ENCODE results near the gene TSPEAR. TPM values are rescaled to one million over a fixed set of nuclear protein-coding genes. Genes with fewer than 3 reads are reported as not detected.
"Not testable (repeated sequence)": the region's sequence is repeated elsewhere in the genome, so short reads cannot be mapped to it uniquely, and the experiment has no call there.

TSPEAR gene
- polyA plus RNA-seq, 12 donors: 0.05 to 9.3 (median 0.18) TPM; not detected in 3

DNA sequence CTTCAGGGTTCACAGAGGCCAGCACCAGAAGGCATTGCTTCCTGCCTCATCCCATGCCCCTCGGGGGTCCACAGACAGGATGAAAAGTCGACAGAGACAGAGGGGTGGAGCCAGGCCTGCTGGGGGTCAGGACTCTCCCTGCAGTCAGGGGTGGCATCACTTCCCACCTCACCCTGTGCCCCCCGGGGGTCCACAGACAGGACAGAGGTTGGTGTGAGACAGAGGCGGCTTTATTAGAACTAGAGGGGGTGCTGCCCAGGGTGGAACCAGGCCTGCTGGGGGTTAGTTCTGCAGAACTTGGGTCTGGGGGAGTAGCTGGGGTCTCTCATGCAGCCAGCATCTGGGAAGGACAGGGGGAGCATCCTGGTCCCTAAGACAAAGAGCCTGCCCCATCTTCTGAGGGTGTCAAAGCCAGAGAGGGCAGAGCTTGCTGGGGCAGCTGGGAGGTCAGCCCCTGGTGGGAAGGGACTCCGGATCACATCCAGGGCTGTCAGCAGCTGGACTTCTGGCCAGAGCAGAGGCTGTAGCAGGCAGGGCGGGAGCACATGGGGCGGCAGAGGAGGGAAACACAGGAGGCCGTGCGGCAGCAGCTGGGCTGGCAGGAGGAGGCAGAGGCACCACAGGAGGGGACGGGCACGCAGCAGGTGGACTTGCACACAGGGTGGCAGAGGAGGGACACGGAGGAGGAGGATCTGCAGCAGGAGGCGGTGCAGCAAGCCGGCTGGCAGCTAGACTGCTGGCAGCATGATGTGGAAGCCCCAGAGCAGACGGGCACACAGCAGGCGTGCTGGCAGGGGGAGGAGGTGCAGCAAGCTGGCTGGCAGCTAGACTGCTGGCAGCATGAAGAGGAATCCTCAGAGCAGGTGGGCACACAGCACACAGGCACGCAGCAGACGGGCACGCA lies 120.2 kb downstream of the TSPEAR start:
- DNase-seq: not testable (repeated sequence)

DNA sequence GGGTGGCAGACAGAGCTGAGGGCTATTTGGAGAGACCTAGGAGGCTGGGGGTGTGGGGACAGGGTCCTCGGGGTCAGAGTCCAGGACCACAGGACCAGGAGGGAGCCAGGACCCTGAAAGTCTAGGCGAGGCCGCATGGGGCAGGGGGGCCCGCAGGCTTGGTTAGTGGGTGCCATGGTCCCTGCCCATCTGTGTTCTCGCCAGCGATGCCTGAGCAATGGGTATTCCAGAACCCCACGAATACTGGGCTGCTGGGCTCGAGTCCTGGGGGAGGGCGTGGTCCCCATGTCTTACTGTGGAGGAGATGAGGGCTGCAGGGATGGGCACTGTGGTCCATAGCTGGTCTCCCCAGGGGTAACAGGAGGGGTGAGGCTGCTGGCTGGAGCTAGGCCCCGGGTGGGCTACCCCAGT lies 121.1 kb downstream of the TSPEAR start:
- DNase-seq: no peak

DNA sequence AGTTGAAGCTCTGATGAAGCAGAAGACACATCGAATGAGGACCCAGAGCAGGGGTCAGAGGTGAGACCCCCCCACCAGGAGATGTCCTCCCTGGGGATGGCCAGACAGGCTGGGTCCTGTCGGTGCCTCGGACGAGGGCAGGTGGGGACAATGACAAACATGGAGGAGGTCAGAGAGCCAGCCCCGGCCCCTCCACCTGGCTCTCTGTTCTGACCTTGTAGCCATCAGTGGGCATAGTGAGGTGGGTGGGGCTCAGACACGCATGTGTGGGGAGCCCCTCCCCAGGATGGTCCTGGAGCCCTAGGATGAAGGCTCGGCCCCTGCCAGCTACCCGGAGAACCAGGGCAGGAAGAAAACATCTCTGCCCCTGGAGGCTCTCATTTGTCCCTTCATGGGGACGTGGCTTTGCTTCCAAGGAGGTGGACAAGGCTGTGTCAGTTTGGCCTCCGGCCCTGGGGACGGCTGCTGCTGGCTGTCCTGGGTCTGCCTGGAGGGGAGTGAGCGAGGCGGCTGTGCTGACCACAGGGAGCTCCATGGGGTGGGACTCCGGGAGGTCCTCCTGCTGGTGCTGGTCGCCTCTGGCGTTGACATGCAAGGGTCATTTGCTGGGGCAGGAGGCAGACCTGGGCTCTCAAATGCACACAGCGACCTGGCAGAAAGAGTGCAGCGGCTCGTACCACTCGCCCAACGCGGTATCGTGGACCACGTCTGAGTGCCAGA lies 121.6 kb downstream of the TSPEAR start:
- no peak for DNase-seq

DNA sequence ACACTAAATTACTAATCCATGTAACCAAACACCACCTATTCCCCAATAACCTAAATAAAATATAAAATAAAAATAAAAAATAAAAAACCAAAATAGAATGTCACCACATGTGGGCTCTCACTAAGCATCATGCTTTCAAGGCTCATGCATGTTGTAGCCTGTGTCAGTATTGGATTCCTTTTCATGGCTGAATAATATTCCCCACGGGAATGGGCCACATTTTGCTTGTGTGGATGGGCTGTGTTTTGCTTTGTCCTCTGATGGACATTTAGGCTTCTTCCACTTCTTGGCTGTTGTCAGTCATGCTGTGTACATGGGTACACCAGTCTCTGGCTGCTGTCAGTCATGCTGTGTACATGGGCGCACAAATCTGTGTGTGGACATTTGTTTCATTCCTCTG lies 122.3 kb downstream of the TSPEAR start:
- no peak for DNase-seq

DNA sequence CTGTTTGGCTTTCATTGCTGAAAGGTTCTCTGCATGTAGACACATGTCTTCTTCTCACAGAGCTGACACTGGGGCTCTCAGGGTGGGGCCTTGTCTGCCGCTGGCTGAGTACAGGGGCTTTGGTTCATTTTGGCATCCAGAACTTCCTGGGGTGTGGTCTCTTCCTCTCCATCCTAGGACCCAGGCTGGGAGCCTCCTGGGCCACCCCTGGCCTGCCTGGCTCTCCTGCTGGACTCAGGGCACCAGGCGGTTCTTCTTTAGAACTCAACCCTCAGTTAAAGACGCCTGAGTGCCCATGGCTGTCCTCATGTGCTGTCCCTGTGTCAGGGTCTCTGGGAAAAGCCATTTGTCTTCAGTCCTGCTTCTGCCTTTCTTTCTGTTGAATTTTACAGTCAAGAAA lies 125.5 kb downstream of the TSPEAR start:
- no peak for DNase-seq

DNA sequence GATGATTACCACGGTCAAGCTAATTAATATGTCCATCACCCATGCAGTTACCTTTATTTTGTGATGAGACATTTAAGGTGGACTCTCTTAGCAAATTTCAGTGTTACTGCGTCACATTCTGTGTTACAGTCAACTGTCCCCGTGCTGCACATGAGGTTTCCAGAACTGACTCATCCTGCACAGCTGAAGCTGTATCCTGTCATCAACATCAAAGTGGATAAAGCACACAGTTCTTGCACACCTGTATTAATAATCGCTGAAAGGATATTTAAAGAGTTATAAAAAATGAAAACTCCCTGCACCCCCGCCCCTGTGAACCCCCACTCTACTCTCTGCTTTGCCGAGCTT lies 127.6 kb downstream of the TSPEAR start:
- no peak for DNase-seq

DNA sequence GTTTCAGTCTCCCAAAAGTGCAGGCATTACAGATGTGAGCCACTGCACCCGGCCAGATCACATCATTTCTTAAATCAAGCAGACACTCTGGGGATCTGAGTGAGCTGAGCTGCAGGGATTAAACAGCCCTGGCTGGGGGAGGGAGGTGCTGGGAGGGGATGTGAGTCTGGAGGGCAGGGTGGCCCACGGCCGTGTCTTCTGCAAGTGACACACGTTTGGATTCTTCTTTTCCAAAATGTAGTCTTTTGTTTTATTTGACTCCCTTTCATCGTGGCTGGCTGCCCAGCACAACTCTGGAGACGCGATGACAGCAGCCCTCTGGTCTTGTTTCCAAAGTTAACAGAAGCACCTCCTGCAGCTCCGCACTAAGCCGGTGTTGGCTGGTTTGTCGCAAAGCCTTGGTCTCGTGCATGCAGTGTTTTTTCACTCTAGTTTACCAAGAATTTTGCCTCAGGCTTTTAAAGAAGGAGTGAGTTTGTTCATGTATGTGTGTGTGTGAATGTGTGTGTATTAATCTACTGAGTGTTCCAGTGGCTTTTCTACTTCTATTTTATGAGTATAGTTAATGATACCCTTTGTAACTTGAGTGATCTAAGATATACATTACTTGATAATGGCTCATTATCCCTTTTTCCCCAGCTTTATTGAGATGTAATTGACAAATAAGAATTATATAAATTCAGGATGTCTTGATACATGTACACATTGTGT lies 128.1 kb downstream of the TSPEAR start:
- DNase-seq: peak; percentile 21

DNA sequence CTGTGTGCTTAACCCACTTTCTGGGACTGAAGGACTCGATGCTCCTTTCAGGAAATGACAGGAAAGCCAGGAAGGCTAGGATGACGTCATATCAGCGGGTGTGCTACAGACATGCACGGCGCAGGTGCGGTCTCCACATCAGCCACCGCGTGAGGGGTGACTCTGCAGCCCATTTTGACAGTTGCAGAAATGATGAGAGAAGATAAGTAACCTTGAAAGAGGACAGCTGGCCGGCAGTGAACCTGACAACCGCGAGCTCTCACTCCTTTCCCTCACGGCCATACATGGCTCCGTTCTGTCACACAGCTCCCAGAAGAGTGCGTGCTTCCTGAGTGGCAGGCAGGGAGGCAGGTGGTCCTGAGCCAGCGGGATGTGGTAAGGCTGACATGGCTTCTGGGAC lies 129.3 kb downstream of the TSPEAR start:
- no peak for DNase-seq

DNA sequence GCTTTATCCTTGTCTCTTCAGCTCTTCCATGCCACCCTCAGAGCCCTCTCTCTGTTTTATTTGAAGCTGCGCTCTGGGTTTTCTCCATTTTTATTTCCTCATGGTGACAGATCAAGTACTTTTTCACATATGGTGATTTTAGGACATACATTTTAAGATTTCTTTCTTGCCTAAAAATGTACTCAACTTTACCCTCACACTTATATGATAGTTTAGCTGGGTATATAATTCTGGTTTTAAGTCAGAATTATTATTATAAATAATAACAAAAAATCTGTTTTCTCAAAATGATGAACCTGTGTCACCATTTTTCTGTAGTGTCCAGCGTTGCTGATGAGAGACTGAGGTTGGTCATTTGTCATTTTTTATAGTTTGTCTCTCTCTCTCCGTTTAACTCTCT lies 130.2 kb downstream of the TSPEAR start:
- DNase-seq: no peak

DNA sequence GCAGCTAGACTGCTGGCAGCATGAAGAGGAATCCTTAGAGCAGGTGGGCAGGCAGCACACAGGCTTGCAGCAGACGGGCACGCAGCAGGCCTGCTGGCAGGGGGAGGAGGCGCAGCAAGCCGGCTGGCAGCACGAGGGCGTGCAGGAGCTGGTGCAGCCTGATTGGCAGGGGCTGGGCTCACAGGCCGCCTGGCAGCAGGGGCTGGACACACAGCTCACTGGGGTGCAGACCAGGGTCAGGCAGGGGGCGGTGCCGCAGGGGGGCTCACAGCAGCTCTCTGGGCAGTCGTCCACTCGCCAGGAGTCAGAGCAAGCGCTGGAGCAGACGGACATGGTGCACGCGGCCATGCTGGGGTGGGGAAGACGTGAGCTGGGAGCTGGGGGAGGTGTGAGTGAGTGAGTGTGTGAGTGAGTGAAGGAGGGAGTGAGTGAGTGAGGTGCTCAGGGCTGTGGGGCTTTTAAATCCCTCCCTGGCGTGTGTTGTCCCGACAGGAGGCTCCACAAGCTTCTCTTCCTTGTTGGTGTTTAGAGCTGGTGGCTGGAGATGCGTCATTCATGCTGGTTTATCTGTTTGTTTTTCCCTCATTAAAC lies 131.0 kb downstream of the TSPEAR start, which contains the start of gene KRTAP10-5:
KRTAP10-5 (minus strand) TSS at position 374 of the 591 bp plus-strand sequence; CDS start at position 348, 26 bp downstream.
- DNase-seq: not testable (repeated sequence)

DNA sequence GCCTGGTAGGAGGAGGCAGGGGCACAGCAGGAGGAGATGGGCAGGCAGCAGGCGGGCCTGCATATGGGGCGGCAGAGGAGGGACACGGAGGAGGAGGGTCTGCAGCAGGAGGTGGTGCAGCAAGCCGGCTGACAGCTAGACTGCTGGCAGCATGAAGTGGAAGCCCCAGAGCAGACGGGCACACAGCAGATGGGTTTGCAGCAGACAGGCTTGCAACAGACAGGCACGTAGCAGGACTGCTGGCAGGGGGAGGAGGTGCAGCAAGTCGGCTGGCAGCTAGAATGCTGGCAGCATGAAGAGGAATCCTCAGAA lies 131.6 kb downstream of the TSPEAR start:
- no peak for DNase-seq

DNA sequence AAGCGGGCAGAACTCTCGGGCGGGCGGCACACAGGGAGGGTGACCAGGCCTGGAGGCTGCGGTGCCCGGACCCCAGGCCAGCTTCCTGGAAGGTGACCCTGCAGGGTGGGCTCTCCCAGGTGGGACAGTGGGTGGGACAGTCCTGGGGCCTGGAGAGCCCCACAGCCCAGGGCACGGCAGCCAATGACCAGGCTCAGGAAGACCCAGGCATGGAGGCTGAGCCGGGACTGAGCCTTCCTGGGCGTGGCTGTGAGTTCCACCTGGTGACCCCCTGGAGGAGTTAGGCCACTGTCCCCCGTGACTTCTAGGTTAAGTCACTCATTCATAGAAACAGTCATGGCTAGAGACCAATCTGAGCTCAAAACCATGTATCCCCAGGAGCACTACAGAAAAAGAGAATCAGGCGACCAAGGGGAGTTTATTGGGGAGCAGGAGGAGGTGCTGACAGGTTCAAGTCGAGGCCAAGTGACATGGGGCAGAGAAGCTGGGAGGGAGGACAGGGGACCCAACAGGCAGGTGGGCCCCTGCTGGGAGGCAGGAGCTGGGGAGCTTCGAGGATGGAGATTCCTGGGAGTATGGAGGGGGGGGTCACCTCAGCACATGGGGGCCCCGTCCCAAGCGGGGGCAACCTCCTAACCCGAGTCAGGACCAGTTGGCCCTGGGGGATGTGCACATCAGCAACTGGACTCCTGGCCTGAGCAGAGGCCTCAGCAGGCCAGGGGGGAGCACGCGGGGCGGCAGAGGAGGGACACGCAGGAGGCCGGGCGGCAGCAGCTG lies 132.1 kb downstream of the TSPEAR start:
- DNase-seq: no peak

DNA sequence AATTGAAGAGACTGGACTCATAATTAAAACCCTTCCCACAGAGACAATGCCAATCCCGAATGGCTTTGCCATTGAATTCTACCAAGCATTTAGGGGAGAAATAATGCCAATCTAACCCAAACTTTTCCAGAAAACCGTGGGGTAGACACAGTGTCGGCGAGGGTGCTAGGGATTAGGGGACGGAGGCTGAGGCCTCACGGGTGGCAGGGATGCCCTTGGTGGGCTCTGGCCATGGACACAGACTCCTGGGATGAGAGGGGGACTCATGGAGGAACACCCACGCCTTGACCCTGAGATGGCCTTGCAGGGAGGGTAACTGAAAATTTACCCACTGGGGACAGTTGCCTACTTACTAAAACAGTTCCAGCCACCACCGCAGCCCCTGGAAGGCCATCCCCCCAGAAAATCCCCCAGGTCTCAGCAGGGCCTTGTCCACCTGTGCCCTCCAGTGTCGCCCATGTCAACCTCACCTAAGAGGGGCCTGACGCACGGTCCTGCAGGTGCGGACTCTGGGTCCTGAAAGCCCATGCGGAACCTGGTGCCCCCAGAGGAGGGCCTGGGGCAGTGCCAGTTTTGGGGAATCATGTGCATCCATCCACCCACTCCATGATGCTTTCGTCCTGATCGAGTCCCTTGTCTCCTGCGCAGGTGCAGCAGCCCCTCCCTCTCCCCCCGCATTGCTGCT lies 132.9 kb downstream of the TSPEAR start:
- no peak for DNase-seq

DNA sequence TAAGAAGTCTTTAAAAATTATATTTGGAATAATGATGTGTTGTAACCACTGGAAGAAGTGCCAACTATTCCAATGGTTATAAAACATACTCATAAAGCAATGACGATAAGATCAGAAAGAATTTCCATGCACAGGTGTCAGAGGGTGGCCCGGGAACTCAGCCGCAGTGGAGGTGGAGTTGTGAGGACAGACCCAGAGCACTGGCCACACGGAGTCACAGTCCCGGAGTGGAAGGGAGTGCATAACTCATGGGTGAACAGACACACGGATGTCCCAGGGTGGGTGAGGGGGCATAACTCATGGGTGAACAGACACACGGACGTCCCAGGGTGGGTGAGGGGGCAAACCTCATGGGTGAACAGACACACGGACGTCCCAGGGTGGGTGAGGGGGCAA lies 135.3 kb downstream of the TSPEAR start:
- DNase-seq: no peak

DNA sequence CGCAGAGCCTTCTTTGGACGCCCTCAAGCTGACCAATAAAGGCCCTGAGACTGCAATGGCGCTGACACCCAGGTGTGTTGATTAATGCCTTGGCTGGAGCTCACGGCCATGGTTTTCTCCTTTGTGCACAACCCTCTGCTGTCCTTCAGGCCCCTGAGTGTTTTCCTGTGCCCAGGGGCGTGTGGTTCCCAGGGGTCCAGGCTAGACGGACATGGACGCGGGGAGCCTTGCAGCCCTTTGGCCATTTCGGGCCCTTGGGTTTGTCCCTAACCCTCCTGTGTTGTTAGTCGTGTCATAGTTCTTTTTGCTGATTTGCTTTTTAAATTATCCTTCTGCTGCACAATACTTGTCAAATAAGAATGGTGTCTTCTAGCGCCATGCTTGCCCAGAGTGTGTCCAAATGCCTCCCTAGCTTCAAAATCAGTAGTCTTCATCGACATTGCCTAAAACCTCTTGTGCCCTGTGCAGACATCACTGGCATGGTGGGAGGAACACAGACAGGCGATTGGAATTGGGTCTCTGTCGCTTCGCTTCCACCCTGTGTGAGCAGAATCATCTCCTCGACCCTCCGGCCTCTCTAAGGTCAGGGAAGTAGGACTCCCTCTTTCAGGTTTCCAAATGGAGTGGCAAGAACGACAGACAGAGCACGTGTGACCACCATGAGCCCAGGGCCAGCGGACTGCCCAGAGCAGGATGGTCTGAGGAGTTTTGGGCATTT lies 135.9 kb downstream of the TSPEAR start:
- no peak for DNase-seq

DNA sequence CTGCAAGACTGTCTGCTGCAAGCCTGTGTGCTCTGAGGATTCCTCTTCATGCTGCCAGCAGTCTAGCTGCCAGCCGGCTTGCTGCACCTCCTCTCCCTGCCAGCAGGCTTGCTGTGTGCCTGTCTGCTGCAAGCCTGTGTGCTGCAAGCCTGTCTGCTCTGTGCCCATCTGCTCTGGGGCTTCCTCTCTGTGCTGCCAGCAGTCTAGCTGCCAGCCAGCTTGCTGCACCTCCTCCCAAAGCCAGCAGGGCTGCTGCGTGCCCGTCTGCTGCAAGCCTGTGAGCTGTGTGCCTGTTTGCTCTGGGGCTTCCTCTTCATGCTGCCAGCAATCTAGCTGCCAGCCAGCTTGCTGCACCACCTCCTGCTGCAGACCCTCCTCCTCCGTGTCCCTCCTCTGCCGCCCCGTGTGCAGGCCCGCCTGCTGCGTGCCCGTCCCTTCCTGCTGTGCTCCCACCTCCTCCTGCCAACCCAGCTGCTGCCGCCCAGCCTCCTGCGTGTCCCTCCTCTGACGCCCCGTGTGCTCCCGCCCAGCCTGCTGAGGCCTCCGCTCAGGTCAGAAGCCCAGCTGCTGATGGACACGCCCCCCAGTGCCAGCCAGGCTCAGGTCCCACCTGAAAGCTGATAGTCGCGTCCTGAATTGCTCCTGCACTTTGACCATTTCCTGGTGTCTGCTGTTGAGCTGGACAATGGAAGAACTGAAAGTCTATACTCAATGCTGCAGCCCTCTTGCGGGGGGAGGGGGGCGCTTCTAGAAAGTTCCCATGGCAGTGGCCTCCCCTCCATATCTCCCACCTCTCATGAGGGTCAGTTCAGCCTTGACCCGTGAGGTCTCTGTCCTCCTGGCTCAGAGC lies 136.7 kb downstream of the TSPEAR start:
- DNase-seq: no peak

DNA sequence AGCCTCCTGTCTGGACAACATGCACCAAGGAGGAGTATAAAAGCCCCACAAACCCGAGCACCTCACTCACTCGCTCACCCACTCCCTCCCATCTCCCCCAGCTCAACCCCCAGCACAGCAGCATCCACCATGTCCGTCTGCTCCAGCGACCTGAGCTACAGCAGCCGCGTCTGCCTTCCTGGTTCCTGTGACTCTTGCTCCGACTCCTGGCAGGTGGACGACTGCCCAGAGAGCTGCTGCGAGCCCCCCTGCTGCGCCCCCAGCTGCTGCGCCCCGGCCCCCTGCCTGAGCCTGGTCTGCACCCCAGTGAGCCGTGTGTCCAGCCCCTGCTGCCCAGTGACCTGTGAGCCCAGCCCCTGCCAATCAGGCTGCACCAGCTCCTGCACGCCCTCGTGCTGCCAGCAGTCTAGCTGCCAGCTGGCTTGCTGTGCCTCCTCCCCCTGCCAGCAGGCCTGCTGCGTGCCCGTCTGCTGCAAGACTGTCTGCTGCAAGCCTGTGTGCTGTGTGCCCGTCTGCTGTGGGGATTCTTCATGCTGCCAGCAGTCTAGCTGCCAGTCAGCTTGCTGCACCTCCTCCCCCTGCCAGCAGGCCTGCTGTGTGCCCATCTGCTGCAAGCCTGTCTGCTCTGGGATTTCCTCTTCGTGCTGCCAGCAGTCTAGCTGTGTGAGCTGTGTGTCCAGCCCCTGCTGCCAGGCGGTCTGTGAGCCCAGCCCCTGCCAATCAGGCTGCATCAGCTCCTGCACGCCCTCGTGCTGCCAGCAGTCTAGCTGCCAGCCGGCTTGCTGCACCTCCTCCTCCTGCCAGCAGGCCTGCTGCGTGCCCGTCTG lies 137.5 kb downstream of the TSPEAR start, which contains the start of gene KRTAP10-4:
KRTAP10-4 (plus strand) TSS at position 100 of the 827 bp plus-strand sequence; CDS start at position 130, 30 bp downstream.
- not testable (repeated sequence) for DNase-seq

Data from muscle of arm (tissue), 12 donors.